Cardiac fibroblast (primary cell): Measurements from ENCODE around the gene MAPKAPK2.

Experiments
- DNase-seq, 2 donors: peaks; one replicate each; pipeline versions ENCODE4 v3.0.0 to v3.0.0-alpha.2; 2010; ENCODE audit warnings: low read depth in 2 of 2
- H3K4me3 ChIP-seq, 2 donors: replicated peaks in 1 of 2; 1 replicate in 1 of 2; 2 replicates in 1 of 2; pipeline ENCODE4 v1.5.1; 2011; ENCODE audit warnings: low read depth in 2 of 2, low read length in 2 of 2, mild to moderate bottlenecking in 2 of 2, moderate library complexity in 1 of 2
- CTCF ChIP-seq: IDR thresholded peaks from one replicate; pipeline ENCODE4 v1.5.1; 2011; ENCODE audit warnings: low read depth, mild to moderate bottlenecking, low read length, inconsistent platforms

The MAPKAPK2 gene

GRCh38 chr1:206736878-206737728 is 52.4 kb downstream of the MAPKAPK2 start:
- no peak for TF ChIP-seq CTCF
- H3K4me3 ChIP-seq: no peak overlapping the region
- DNase-seq: no peak

DNA sequence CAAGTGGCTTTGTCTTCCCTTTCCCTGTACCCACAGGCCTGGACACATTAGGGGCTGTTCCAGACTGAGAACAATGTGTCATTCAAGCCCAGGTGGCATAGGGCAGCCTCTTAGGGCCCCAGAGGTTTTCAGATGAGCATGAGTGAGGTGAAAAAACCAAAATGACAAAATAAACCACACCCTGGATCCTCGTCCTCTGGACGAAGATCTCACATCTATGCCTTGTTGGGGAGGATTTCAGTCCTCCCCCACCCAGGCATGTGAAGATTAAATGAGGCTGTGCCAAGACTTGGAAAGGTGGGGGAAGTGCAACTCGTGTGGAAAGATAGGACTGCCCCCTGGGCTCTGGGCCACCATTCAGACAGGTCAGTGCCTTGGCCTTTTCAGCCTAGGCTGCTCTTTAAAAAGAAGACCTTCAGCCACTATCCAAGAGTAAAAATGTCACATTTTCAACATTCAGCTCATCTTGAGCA is 53.1 kb downstream of the MAPKAPK2 start:
- DNase-seq: peak in 1 of 2 donors; percentile 30
- H3K4me3 ChIP-seq: no peak overlapping the region
- no peak for TF ChIP-seq CTCF

GRCh38 chr1:206738370-206739366 is 54.0 kb downstream of the MAPKAPK2 start:
- peak; percentile 32 for TF ChIP-seq CTCF
- DNase-seq: peak; percentile 35 to 50
- no peak overlapping the region for H3K4me3 ChIP-seq

GRCh38 chr1:206739411-206740076 is 54.8 kb downstream of the MAPKAPK2 start:
- no peak overlapping the region for H3K4me3 ChIP-seq
- TF ChIP-seq CTCF: no peak
- no peak for DNase-seq

DNA sequence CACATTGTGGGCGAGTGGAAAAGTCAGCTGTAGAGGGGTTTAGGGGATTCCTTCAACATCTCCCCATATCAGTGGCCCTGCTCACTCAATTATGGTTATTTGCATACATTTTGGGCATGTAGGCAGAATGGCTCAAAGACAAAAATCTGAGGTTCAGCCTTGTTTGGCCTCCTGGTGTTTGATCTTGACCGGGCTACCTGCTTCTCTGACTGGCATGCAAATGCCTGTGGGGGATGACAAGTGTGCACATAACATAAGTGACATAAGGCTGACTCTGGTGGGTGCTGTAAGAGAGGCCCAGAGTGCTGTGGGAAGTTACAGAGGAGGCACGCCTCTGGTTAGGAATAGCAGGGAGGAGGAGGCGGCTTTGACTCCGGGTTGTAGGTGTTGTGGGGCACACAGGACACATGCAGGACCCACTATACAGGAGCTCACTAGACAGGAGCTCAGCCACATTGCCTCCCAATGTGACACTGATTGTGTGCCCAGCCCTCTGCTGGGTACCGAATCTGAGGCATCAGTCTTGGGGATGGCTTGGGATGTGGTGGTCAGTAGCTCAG is 56.5 kb downstream of the MAPKAPK2 start:
- DNase-seq: no peak
- no peak for TF ChIP-seq CTCF
- no peak overlapping the region for H3K4me3 ChIP-seq
